ENCODE data around the gene FAM53B. TPM values are rescaled to one million over a fixed set of nuclear protein-coding genes. Genes with fewer than 3 reads are reported as not detected.

Gene FAM53B
- total RNA-seq, 6 experiments from 2014 or later, result 4.4 to 10.8 (median 4.8) TPM

GRCh38 chr10:124649214-124649613 is 95.0 kb downstream of the FAM53B start:
- TF ChIP-seq POLR2A (IDR thresholded peaks at IDR 0.05) (no peak), CTCF (IDR thresholded peaks at IDR 0.05) (no peak)
- no peak for DNase-seq
- ATAC-seq, result peak in 2 of 4 donors; percentile 6 to 8

GRCh38 chr10:124648738-124649137 is 95.4 kb downstream of the FAM53B start:
- WGBS (ENCODE audit: insufficient coverage, low coverage, low lambda C conversion rate, missing lambda C conversion rate), result 28% methylated on average over 3 of the region's 9 CpGs
- no peak for TF ChIP-seq POLR2A (IDR thresholded peaks at IDR 0.05)
- TF ChIP-seq CTCF (IDR thresholded peaks at IDR 0.05), result no peak
- Histone ChIP-seq H3K27me3 (no peaks in the 10 kb centered on the region), H3K4me1 (peaks cover 0 to 33% (median 2%) of the 10 kb centered on the region in 4 donors), H3K27ac (peak overlapping the region; percentile 20 to 53 (median 43)), H3K36me3 (no peaks in the 10 kb centered on the region), H3K9me3 (no peaks in the 10 kb centered on the region), H3K4me3 (no peak overlapping the region)
- peak; percentile 52 to 74 (median 60) for ATAC-seq
- DNase-seq, result peak; percentile 79 to 86 (median 81)
- intact Hi-C loops (cut with DNase I), result no loop called here

More at GRCh38 chr10:124649214-124649613, 95.0 kb downstream of the FAM53B start:
- Histone ChIP-seq H3K9me3 (no peaks in the 10 kb centered on the region), H3K27ac (peak overlapping the region; percentile 20 to 53 (median 43)), H3K36me3 (no peaks in the 10 kb centered on the region), H3K27me3 (no peaks in the 10 kb centered on the region), H3K4me1 (peaks cover 0 to 33% (median 2%) of the 10 kb centered on the region in 4 donors), H3K4me3 (no peak overlapping the region)
- 35% methylated on average over 2 of the region's 5 CpGs for WGBS (ENCODE audit: insufficient coverage, low coverage, low lambda C conversion rate, missing lambda C conversion rate)
- intact Hi-C loops (cut with DNase I), result no loop called here

DNA sequence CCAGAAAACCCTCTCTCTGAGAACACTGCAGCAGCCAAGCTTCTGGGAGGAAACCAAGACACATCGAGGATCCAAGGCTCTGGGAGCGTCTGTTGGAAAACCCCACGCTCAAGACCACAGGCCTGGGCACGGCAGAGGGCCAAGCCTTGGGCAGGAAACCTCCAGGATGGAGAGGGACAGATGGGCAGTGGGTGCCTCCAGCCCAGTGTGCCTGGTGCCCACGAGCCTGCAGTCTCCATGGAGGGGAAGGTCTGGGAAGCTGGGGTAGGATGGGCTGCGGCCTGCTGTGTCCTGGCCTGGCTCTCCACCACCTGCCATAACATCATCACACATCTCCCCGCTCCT is 96.1 kb downstream of the FAM53B start:
- H3K27me3 ChIP-seq, result no peaks in the 10 kb centered on the region
- WGBS (ENCODE audit: insufficient coverage, low coverage, low lambda C conversion rate, missing lambda C conversion rate), result no CpG with 5 or more reads among the region's 7 CpGs

GRCh38 chr10:124647421-124648130 is 96.6 kb downstream of the FAM53B start:
- intact Hi-C loops (cut with DNase I), result no loop called here
- Histone ChIP-seq H3K36me3 (no peaks in the 10 kb centered on the region), H3K27me3 (no peaks in the 10 kb centered on the region), H3K4me1 (peaks cover 0 to 33% (median 2%) of the 10 kb centered on the region in 4 donors), H3K4me3 (no peak overlapping the region), H3K27ac (peak overlapping the region; percentile 20 to 53 (median 38)), H3K9me3 (no peaks in the 10 kb centered on the region)
- TF ChIP-seq POLR2A (IDR thresholded peaks at IDR 0.05), result no peak
- TF ChIP-seq CTCF (IDR thresholded peaks at IDR 0.05), result peak in 2 of 4 donors; percentile 4 to 15
- DNase-seq, result peak; percentile 68 to 83 (median 69)
- 45% methylated on average over 2 of the region's 9 CpGs for WGBS (ENCODE audit: insufficient coverage, low coverage, low lambda C conversion rate, missing lambda C conversion rate)
- peak; percentile 65 to 74 (median 70) for ATAC-seq

More for the DNA sequence above, 96.1 kb downstream of the FAM53B start:
- Histone ChIP-seq H3K4me1 (peaks cover 0 to 33% (median 2%) of the 10 kb centered on the region in 4 donors), H3K27ac (peak overlapping the region in 2 of 3 donors; percentile 20 to 53), H3K4me3 (no peak overlapping the region), H3K9me3 (no peaks in the 10 kb centered on the region), H3K36me3 (no peaks in the 10 kb centered on the region)
- TF ChIP-seq CTCF (IDR thresholded peaks at IDR 0.05) (no peak), POLR2A (IDR thresholded peaks at IDR 0.05) (no peak)
- intact Hi-C loops (cut with DNase I), result no loop called here
- ATAC-seq (no peak), DNase-seq (no peak)
